ENCODE measurements around the gene RPGRIP1. TPM values are rescaled to one million over a fixed set of nuclear protein-coding genes. Genes with fewer than 3 reads are reported as not detected.
A peak's percentile ranks its signal among the peaks of the same experiment; 100 is the strongest.

The RPGRIP1 gene
- total RNA-seq, 2 donors from 2014 or later, result 0.40 TPM; not detected in 1

DNA sequence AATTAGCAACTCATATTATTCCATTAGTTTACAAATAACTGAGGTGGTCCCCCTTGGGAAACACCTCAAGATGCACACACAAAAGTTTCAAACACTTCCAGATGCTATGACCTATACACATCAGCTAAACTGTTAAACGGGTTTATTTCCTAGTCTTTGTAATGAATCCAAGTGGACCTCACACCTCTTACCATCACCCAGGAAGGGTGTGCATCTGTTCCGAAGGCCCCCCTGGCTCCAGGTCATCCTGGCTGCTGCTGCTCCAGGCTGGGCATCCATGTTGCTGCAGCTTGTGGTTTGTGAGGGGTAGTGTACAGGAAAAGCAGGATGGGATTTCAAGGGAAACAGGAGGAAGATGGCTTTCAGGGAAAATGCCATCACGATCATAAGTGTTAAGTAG lies 17.5 kb upstream of the RPGRIP1 start:
- no peak for DNase-seq
- no peaks in the 10 kb centered on the region for H3K27me3 ChIP-seq
- no peak overlapping the region for H3K27ac ChIP-seq
- no peaks in the 10 kb centered on the region for H3K9me3 ChIP-seq
- peaks cover 27% of the 10 kb centered on the region for H3K4me1 ChIP-seq
- H3K36me3 ChIP-seq, result no peaks in the 10 kb centered on the region
- intact Hi-C loops (cut with DNase I), result no loop called here
- no peak overlapping the region for H3K9ac ChIP-seq (ENCODE audit: low read depth in 2 of 2, low read length in 2 of 2)
- TF ChIP-seq, protein P1, sequence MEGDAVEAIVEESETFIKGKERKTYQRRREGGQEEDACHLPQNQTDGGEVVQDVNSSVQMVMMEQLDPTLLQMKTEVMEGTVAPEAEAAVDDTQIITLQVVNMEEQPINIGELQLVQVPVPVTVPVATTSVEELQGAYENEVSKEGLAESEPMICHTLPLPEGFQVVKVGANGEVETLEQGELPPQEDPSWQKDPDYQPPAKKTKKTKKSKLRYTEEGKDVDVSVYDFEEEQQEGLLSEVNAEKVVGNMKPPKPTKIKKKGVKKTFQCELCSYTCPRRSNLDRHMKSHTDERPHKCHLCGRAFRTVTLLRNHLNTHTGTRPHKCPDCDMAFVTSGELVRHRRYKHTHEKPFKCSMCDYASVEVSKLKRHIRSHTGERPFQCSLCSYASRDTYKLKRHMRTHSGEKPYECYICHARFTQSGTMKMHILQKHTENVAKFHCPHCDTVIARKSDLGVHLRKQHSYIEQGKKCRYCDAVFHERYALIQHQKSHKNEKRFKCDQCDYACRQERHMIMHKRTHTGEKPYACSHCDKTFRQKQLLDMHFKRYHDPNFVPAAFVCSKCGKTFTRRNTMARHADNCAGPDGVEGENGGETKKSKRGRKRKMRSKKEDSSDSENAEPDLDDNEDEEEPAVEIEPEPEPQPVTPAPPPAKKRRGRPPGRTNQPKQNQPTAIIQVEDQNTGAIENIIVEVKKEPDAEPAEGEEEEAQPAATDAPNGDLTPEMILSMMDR (IDR thresholded peaks at IDR 0.05), result no peak
- H3K4me3 ChIP-seq, result no peak overlapping the region

DNA sequence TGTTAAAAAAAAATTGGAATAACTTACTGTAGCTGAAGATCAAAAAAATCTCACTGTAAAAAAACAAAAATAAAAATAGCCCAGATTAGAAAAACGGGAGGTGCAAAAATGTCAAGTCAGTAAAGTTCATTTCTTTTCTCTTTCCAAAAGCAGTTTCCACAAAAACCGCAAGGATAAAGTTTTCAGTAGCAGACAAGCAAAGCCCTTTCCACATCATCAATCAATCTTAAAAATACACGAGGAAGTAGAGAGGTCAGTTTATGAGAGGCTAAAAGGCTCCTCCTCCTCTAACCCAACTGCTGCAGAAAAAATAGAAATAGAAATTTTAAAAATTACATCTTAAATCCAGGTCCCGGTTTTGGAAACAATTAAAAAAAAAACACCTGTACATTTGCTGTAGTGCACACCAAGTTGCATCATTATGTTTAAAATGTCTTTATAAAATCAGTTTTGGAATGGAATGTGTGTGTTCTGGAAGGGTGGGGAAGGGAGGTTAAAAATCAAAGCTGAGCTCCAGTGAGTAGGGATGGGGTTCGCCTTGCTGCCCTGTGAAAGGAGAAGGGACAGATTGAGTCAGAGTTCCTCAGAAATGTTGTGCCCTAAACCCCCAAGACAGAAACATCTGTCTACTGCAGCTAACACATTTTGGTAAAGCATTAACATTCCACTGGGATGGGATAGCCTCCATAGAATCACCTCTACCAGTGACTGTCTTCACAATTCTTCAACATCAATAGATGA lies 16.4 kb upstream of the RPGRIP1 start:
- Histone ChIP-seq H3K4me1 (peaks cover 27% of the 10 kb centered on the region), H3K9me3 (no peaks in the 10 kb centered on the region), H3K9ac (ENCODE audit: low read depth in 2 of 2, low read length in 2 of 2) (peak overlapping the region in 1 of 2 donors; percentile 8), H3K27me3 (no peaks in the 10 kb centered on the region), H3K36me3 (no peaks in the 10 kb centered on the region), H3K4me3 (no peak overlapping the region), H3K27ac (no peak overlapping the region)
- intact Hi-C loops (cut with DNase I), result no loop called here
- TF ChIP-seq, protein P1 (IDR thresholded peaks at IDR 0.05), result no peak
- no peak for DNase-seq

DNA sequence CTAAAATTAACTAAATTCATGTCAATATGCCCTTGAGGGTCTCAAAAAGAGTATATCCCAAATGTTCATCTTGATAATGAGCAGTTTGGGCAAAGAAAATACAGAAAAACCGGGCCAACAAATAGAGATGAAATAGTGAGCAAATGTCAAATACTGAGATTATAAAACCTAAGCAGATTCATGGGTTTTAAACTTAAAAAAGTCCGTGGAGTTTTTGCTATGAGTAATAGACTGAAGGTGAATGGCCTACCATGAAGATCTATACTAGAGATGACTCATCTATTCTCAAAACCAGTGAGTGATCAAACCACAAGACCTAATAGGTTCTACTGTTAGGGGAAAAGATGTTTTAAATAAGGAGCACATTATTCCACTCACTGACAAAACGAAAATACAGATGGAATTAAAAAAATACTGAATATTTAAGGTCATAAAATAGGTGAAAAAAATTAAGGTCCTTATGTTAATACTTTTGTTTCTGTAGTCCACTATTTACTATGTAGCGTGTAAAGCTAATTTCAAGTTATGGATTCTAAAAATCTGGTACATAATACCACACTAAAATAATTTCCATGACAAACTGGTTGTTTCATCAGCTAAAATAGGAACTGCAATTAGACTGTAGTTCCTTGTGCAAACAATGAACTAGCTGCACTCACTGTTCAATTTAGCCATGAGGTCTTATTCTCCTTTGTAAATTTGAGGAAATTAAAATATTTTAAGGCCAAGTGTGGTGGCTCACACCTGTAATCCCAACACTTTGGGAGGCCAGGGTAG lies 15.7 kb upstream of the RPGRIP1 start:
- TF ChIP-seq, protein P1 (IDR thresholded peaks at IDR 0.05), result no peak

DNA sequence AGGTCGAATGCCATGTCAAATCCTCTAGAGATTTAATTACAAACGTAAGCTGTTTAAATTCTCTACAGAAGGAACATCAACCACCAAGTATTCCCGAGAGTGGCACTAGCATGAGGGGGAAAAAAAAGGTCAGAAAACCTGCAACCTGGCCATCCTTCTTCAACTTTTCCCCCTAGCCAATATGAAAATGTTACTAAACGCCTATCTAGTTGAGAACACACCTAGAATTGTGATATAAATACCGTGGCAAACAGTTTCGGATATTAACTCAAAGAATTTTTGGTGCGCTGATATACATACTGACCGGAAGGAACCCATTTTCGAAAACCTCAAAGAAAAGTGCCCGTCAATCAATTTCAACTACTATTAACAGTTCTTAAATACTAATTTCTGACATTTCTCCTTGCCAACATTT lies 12.4 kb upstream of the RPGRIP1 start:
- no peak for DNase-seq
- Histone ChIP-seq H3K4me1 (peaks cover 17% of the 10 kb centered on the region), H3K27ac (no peak overlapping the region), H3K4me3 (peak overlapping the region; percentile 75), H3K27me3 (no peaks in the 10 kb centered on the region), H3K9ac (ENCODE audit: low read depth in 2 of 2, low read length in 2 of 2) (peak overlapping the region; percentile 40 to 95), H3K36me3 (no peaks in the 10 kb centered on the region), H3K9me3 (no peaks in the 10 kb centered on the region)
- TF ChIP-seq, protein P1 (IDR thresholded peaks at IDR 0.05), result no peak
- intact Hi-C loops (cut with DNase I), result no loop called here

More for the DNA sequence above, 15.7 kb upstream of the RPGRIP1 start:
- no peak overlapping the region for H3K4me3 ChIP-seq
- H3K27ac ChIP-seq, result no peak overlapping the region
- no peaks in the 10 kb centered on the region for H3K9me3 ChIP-seq
- intact Hi-C loops (cut with DNase I), result no loop called here
- H3K27me3 ChIP-seq, result no peaks in the 10 kb centered on the region
- H3K36me3 ChIP-seq, result no peaks in the 10 kb centered on the region
- no peak overlapping the region for H3K9ac ChIP-seq (ENCODE audit: low read depth in 2 of 2, low read length in 2 of 2)
- H3K4me1 ChIP-seq, result peaks cover 21% of the 10 kb centered on the region
- DNase-seq, result no peak

DNA sequence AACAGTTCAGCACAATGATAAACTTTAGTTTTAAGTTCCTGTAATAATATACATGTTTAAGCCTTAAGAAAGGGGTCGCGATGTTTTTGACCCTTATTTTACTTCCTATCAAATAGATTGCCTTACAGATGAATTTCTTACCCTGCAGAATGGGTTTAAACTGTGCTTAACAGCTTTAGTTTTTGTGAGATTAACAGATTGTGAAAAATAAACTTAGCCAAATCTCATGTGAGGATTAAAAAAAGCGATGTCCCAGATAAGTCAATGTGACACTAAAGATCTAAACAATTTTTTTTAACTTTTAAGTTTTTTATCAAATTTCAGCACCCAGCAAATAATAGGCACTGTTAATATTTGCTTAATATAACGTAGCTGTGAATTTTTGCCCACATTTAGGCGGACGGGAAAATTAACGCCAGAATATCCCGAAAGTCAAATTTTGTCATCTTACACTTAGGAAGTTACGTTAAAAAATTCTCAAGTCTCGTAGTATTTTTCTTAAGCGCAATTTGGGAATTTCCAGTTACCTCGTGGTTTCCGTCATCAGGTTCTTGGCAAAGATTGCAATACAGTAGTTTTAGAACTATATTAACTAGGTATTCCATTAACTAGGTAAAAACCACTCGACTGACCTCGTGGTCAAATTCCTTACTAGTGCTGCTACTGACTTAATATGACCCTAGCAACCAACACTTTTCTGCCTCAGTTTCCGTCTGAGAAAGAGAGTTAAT lies 11.8 kb upstream of the RPGRIP1 start:
- Histone ChIP-seq H3K4me3 (peak overlapping the region; percentile 75), H3K9me3 (no peaks in the 10 kb centered on the region), H3K27ac (peak overlapping the region; percentile 92), H3K9ac (ENCODE audit: low read depth in 2 of 2, low read length in 2 of 2) (peak overlapping the region in 1 of 2 donors; percentile 95), H3K27me3 (no peaks in the 10 kb centered on the region), H3K4me1 (peaks cover 14% of the 10 kb centered on the region), H3K36me3 (no peaks in the 10 kb centered on the region)
- TF ChIP-seq, protein P1 (IDR thresholded peaks at IDR 0.05), result no peak
- intact Hi-C loops (cut with DNase I), result no loop called here
- no peak for DNase-seq

Data from colonic mucosa (tissue), 4 donors.